Umbilical cord (tissue), 2 donors: Measurements from ENCODE around the gene MRPL20. TPM values are rescaled to one million over a fixed set of nuclear protein-coding genes. Genes with fewer than 3 reads are reported as not detected.

ENCODE experiments used
- DNase-seq: peaks from one replicate; pipeline ENCODE4 v3.0.0-alpha.2; 2015; ENCODE audit warnings: low spot score
- total RNA-seq: library from RNA; depleted of rRNA; stranded (reverse); fragments of >200 nt; gene quantifications from one replicate; pipeline ENCODE4 v1.2.3, GENCODE V29; 2014; ENCODE audit warnings: low replicate concordance; ENCODE audit not compliant: insufficient read depth

MRPL20 gene
- total RNA-seq, 1 donor from 2014 or later, result 68.4 TPM

DNA sequence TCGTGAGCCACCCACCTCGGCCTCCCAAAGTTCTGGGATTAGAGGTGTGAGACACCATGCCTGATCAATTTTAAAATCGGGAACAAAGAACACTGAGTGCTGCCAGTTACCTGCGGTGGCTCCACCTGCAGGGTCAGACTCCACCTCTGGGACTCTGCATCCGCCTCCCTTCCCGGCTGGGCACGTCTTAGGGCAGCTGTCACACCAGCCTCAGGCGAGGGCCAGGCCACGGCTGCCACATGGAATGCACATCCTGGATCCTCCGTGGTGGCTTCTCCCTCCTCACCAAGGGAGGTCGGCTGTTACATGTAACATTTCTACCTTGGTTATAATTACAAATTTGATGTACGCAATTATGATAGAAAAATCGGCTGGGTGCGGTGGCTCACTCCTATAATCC is 42.8 kb downstream of the MRPL20 start:
- DNase-seq, result no peak

DNA sequence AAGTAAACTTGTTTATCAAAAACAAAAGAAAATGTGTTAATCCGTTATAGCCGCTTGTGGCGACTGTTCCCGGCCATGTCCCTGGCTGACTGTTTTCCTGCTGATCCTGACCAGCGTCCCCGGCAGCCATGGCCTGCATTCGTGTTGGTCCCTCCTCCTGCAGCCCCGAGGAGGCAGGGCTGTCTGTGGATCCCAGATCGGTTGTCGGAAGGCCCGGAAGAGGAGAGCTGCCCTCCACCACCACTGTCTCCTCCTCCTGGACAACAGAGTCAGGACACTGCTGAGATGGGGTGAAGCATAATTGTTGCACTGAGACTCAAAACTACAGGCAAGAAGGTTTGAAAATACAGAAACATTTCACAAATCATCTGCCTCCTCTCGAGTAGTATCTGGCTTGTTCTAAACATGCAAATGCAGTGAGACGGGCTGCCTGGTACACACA is 45.1 kb downstream of the MRPL20 start:
- peak; percentile 93 for DNase-seq

DNA sequence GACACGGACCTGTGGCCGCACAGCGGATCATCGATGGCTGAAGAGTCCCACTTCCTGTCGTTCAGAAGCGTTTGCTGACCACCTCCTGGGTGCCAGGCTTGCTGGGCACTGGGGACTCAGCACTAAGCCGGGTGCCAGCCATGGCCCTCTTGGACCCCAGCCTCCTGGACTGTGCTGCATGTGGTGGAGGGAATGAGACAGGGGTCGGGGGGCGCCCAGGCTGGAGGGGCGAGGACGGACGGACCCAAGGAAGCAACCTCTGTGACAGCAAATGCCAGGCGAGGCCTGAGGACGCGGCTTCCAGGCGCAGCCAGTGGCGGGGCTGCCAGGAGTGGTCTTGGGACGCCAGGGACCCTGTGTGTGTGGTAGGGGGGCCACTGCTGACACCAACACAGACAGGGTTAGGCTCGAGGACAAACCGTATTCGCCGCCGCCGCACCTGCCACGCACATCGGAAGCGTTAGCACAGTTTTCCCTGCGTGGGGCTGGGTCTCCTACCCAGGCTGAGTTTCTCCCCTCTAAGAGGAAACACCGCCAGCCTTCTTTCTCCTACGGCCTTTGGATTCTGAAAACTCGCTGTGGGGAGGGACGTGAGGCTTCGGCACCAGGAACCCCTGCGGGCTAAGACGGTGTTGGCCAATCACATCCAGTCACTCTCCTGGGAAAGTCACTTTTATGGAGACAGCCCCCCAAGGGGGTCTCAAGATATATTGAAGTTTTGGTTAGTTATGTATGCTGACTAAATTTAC is 45.7 kb downstream of the MRPL20 start:
- no peak for DNase-seq

DNA sequence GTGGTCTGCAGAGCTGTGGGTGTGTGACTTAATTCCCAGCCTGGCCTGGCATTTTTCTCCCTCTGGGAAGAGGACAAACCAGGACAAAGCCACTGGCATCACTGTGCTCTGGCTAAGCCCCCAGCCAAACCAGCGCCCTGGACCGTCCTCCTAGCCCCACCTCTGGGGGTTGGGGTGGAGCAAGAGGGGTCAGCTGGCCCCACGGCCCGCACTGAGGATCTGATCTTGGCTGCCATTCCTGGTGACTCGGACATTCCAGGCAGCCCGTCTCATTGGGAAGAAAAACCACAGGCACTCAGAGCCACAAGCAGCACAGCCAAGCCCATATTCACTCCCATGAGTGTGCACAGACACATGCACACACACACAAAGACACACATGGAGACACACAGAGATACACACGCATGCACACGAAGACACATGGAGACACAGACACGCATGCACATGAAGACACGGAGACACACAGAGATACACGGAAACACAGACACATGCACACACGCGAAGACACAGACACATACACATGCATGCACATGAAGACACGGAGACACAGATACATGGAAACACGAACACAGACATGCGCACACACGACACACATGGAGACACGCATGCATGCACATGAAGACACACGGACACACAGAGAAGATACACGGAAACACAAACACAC is 46.5 kb downstream of the MRPL20 start:
- DNase-seq, result peak; percentile 95

DNA sequence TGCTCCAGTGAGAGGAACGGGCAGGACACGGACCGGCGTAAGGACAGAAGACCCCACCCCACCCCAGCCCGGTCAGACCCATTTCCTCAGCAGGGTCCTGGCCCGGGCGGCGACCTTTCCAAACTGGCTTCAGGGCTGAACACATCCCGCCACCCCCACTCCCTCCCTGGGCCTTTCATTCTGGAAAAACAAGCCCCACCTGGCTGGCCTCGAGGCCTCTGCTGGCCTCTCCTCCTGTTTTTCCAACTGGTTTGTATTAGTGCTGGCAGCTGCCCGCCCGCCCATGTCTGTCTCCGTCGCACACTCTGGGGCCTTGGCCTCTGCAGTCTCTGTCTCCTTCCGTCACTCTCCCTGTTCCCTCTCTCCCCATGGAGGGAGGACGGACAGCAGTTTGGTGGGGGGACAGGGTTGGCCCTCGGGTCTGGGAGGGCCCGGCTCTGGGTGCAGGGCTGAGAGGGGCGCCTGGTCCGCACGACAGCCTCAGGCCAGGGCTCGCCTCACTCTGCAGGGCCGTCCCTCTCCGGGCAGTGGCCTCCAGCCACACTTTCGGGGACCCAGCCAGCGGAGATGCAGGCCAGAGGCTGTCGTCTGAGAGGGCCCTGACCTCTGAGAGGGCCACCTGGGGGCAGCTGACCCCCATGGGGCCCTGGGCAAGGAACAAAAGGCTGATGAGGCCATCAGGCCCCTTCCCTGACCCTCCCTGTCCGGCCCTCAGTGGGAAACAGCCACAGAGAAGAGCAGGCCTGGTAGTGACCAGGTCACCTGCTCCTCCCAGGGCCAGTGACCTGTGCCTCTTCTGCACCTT is 47.2 kb downstream of the MRPL20 start:
- DNase-seq, result peak; percentile 74

DNA sequence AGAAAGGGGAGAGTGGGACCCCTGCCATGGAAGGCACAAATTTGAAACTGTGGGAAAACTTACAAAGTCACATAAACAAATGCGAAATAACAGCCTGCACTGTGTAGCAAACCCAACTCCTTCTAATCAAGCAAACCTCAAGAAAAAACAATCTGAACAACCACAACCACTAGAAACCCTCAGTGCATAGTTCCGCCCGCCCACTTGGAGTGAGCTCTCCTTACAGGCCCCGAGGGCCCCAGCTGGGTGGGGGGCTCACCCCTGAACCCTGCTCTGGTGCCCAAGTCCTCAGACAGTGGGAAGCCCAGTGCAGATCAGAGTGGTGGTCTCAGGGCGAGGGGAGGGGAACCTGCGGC is 47.8 kb downstream of the MRPL20 start:
- peak; percentile 48 for DNase-seq

DNA sequence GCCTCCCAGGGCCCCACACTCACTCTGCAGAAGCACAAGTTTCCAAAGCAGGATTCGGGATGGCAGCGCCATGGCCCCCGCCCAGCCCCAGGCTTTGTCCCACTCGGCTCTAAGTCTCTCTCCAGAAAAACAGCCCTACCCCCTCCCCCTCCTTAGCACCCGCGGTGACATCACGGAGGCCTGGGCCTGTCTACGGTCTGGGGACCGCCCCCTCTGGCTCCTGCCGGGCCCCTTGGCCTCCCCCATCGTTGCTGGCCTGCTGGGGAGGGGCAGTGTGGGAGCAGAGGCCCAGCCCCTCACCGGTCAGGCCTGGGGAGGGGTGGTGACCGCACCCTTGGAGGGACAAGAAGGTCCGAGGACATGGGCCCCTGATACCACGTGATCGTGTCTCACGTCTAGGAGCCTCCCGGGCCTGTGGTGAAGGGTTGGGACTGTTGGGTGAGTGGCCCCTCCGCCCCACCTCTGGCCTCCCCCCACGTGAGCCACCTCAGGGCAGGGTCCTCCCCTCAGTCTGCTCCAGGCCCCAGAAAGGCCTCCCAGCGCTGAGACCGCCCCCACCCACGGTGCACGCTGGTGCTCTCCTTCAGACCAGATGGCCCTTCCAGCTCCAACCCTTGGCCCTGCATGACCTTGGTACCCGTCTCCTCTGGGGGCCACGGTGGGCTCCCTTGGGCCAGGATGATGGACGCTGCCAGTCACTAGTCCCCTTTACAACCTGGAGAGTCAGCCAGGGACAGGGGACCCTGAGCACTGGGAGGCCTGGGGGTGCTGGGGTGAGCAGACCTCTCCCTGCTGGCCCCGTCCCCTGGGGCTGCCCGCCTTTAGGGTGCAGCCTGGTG is 48.4 kb downstream of the MRPL20 start, which contains the start of gene MXRA8:
TSS of gene MXRA8 (minus strand) at position 123 of the 839 bp plus-strand sequence. CDS start at position 72, 51 bp downstream.
- peak; percentile 97 for DNase-seq

DNA sequence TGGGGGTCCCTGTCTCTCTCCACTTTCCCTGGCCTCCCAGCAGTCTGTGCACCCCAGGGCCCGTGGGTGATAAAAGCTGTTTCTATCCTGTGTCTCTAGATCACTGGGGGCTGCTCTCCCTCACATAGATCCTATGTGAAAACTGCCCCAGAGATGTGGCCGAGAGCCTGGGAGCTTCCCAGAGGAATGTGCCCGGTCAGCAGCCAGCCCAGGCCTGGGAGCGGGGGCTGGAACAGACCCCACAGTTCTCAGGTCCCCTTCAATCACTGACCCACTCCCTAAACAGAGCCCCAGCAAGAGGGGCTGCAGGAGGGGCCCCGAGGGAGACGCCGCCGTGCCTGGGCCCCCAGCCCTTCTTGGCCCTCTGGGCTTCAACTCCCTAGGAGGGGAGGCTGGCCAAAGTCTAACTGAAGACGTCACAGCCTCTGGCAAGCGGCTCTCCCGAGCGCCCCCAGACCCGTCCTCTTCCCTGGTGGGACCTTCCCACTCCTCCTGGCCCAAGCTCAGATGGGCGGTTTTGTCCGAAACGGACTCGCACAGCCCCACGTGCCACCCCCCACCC is 49.1 kb downstream of the MRPL20 start:
- DNase-seq, result peak; percentile 45

DNA sequence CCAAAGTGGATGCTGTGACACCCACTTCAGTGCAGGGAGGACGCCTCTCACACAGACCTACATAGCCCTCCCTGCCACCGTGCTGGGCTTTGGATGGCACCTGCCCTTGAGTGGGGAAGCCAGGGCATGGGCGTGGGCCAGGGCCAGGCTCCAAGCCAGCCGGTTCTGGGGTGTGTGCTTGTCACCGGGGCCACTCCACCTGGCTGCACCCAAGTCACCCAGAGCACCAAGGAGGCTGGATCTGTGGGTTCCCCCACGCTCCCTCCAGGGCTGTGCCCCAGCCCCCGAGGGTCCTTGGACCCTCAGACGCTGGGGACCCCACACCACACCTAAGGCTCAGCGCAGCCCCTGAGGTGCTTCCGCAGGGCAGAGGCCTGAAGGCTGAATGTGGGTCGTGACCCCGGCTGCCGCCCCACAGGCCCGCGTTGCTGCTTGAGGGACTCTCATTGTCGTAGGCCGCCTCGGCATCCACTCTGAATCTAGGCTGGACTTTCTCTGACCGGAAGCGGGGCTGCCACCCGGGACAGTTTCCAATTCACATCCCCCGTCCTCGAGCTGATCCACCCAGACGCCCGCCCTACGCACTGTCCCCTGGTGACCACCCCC is 50.2 kb downstream of the MRPL20 start:
- no peak for DNase-seq

DNA sequence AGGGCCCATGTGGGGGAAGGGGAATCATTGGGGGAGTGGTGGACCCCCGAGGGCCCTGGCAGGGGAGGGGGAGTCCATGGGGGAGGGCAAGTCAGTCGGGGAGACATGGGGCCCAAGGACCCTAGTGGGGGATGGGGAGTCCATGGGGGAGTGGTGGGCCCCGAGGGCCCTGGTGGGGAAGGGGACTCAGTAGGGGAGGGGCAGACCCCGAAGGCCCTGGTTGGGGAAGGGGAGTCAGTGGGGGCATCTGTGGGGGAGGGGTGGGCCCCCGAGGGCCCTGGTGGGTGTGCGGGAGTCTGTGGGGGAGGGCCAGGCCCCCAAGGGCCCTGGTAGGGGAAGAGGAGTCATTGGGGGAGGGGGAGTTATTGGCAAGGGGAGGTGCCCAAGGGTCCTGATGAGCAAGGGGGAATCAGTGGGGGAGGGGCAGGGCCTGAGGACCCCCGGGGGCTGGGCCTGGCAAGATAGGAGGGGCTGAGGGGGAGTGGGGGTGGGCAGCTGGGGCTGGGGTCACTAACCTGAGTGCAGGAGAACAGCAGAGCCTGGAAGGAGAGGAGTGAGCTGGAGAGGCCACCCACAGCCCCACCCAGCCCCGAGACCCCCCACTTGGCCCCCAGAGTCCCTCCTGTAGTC is 50.8 kb downstream of the MRPL20 start:
- no peak for DNase-seq

DNA sequence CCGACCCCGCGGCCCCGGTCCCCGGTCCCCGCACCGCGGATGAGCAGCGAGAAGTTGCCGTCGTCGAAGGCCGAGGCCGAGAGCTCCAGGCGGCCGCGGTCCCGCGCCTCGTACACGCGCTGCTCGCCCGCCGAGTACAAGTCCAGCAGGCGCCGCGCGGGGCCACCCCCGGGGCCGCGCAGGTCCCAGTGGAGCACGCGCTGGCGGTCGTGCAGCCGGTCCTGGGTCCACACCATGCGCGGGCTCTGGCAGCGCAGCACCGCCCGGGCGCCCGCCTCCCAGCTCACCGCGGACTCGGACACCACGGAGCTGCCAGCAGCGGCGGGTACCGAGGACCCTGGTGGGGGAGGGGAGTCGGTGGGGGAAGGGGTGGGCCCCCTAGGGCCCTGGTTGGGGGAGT is 51.7 kb downstream of the MRPL20 start:
- DNase-seq, result no peak

DNA sequence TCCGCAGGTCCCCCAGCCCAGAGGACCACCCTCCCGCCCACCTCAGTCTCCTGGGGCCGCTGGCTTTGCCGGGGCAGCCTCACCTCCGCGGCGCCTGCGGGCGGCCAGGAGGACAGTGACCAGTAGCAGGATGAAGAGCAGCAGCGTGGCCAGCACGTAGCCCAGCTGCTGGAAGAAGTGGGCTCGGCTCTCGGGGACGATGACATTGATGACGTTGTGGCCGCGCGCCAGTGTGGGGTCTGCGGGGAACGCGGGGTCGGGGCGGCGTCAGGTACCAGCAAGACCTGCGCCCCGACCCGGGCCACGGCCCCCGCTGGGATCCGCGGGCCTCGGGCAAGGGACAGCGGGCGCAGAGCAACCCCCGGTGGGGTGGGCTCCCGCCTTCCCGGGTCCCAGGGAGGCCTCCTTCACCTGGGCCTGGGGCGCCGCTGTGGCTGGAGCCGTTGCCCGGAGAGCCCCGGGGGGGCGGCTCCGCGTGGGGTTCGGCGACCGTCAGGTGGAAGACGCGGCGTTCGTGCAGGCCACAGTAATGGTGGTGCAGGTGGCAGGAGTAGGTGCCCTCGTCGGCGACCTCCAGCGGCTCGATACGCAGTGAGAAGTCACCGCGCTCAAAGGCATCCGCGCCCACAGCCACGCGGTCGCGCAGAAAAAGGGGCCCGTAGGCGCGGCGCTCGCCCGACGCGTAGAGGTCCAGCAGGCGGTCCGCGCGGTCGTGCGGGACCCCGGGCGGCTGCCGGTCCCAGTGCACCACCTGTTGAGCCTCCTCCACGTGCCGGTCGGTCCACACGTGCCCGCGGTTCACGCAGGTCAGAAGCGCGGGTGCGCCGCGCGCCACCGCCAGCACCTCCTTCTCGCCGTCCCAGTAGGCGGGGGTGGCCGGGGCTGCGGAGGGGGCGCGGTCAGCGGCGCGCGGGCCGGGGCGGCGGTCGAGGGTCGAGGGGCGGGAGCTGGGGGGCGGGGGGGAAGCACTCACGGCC is 52.5 kb downstream of the MRPL20 start:
- DNase-seq, result no peak

DNA sequence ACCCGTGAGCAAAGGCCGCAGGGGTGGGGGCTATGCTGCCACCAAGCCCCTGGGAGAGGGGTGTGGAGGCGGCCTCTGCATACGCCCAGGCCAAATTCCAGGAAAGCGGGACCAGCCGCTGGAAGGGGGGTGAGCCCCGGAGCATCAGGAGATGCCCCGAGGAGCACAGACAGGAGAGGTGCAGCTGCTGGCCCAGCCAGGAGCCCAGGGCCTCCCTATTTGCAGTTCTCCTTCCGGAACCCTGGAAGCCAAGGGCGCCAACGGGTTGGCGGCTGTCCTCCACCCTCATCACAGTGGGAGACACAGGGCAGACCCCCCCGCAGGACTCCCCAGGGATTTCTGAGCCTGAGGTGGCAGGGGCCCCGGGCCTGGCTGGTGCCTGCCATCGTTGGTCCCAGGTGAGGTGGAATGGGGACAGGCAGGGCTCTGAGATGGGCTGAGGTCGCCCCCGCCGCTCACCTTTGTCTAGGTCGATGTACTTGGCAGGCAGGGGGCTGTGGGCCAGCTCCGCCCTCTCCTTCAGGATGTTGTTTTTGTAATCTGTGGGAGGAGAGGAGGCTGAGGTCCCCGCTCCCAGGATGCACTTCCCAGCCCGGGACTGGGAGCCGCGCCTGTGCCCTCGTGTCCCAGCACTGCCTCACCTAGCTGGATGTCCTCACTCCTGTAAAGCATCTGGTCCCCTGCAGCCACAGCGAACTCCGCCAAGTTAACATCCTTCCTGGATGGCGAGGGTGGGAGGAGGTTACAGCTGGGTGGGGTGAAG is 53.5 kb downstream of the MRPL20 start:
- DNase-seq, result no peak

DNA sequence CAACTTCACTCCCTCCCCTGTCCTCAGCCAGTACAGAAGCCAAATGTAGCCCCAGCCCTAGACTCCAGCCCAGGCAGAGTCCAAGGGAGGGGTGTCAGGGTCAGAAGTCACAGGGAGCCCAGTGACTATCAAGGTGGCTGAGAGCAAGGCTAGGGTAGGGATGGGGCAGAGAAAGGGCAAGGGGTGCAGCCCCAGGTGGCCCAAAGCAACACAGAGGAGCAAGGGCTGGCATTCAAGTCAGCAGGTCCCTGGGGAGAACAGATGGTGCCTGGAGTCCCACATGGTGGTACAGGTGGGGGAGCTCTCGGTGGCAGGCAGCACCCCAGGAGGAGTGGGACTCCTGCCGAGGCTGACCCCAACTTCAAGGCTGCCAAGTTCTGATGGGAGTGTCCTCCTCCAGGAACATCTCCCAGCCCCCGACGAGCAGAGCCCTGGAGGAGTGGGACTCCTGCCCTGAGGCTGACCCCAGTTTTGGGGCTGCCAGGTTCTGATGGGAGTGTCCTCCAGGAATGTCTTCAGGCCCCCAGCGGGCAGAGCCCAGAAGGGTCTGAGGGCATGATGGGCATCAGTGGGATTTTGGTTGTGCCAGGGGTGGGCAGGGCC is 54.2 kb downstream of the MRPL20 start:
- no peak for DNase-seq
